Kidney glomerular epithelial cell (primary cell): ENCODE data around the gene EFEMP2.
"Not testable (repeated sequence)": the region's sequence is repeated elsewhere in the genome, so short reads cannot be mapped to it uniquely, and the experiment has no call there.

Experiments used
- DNase-seq: peaks from one replicate; lab custom pipeline; 2025; lab: John Stamatoyannopoulos, UW

EFEMP2 gene

GRCh38 chr11:65900125-65900898, 27.7 kb upstream of the EFEMP2 start, which contains the start of gene FOSL1:
Gene FOSL1 (minus strand): TSS chr11:65900388. CDS start chr11:65900339, 49 bp downstream.
- peak; percentile 59 for DNase-seq

- peak; percentile 58 for DNase-seq
Measured at GRCh38 chr11:65899356-65900124, 26.9 kb upstream of the EFEMP2 start.

GRCh38 chr11:65898656-65899355, 26.2 kb upstream of the EFEMP2 start:
- no peak for DNase-seq

- DNase-seq = no peak
Measured at GRCh38 chr11:65897020-65897471, 24.4 kb upstream of the EFEMP2 start.

GRCh38 chr11:65896034-65896999, 23.7 kb upstream of the EFEMP2 start:
- DNase-seq = no peak

- no peak for DNase-seq
Measured at GRCh38 chr11:65895482-65895981, 22.9 kb upstream of the EFEMP2 start.

- DNase-seq = no peak
Measured at GRCh38 chr11:65894034-65894591, 21.5 kb upstream of the EFEMP2 start.

- no peak for DNase-seq
Measured at GRCh38 chr11:65892661-65893317, 20.2 kb upstream of the EFEMP2 start.

- DNase-seq = not testable (repeated sequence)
Measured at GRCh38 chr11:65892137-65892540, 19.5 kb upstream of the EFEMP2 start.

GRCh38 chr11:65891219-65892136, 18.9 kb upstream of the EFEMP2 start:
- no peak for DNase-seq

GRCh38 chr11:65890324-65891218, 18.0 kb upstream of the EFEMP2 start, which contains the start of gene CCDC85B:
Gene CCDC85B (plus strand): TSS chr11:65890673. CDS start chr11:65890784, 111 bp downstream.
- peak; percentile 86 for DNase-seq

- peak; percentile 95 for DNase-seq
Measured at GRCh38 chr11:65888163-65888814, 15.7 kb upstream of the EFEMP2 start, which contains the start of gene FIBP. Gene FIBP (minus strand): TSS chr11:65888471. CDS start chr11:65888418, 53 bp downstream.

GRCh38 chr11:65887723-65888162, 15.1 kb upstream of the EFEMP2 start:
- no peak for DNase-seq

- DNase-seq = no peak
Measured at GRCh38 chr11:65886826-65887722, 14.5 kb upstream of the EFEMP2 start.

- no peak for DNase-seq
Measured at GRCh38 chr11:65885808-65886536, 13.4 kb upstream of the EFEMP2 start.
